Esophagus muscularis mucosa (tissue), 3 donors: ENCODE data around the gene ALAS2.

ENCODE experiments used
- CTCF ChIP-seq, 3 experiments: fragments of 200-600 bp in 2 of 3; fragments of 450-650 bp in 1 of 3; sonication (generic) in 2 of 3; IDR thresholded peaks; one replicate each; pipeline ENCODE4 v1.5.1; 2017 to 2019; ENCODE audit warnings: antibody characterized with exemption in 3 of 3, mild to moderate bottlenecking in 2 of 3, moderate library complexity in 1 of 3
- POLR2AphosphoS5 ChIP-seq, 2 donors: sonication (generic); formaldehyde crosslinking; IDR thresholded peaks; one replicate each; pipeline ENCODE4 v1.6.1; 2017; ENCODE audit warnings: antibody characterized with exemption in 2 of 2

GRCh38 chrX:55030271-55031205, at the start of gene ALAS2:
- no peak for TF ChIP-seq POLR2AphosphoS5 (IDR thresholded peaks at IDR 0.05)
- no peak for TF ChIP-seq CTCF (IDR thresholded peaks at IDR 0.05)
